Measurements from ENCODE around the gene PSME1.
"Not testable (repeated sequence)": the region's sequence is repeated elsewhere in the genome, so short reads cannot be mapped to it uniquely, and the experiment has no call there.

DNA sequence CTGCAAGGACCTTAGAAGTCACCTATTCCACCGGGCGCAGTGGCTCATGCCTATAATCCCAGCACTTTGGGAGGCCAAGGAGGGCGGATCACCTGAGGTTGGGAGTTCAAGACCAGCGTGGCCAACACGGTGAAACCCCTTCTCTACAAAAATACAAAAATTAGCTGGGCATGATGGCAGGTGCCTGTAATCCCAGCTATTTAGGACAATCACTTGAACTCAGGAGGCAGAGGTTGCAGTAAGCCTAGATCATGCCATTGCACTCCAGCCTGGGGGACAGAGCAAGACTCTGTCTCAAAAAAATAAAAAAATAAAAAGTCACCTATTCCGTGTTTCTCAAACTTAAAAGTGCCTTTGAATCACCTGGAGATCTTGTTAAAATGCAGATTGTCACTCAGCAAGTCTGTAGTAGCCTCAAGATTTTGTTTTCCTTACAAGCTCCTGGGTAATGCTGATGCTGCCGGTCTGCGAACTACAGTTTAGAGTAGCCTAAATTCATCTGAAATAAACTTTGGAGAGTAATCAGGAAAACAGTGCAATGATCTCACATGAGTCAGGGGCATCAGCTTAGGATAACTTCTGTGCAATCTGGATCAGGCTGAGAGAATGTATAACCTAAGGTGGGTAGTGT, 30.3 kb upstream of the PSME1 start:
- TF ChIP-seq, protein P1, sequence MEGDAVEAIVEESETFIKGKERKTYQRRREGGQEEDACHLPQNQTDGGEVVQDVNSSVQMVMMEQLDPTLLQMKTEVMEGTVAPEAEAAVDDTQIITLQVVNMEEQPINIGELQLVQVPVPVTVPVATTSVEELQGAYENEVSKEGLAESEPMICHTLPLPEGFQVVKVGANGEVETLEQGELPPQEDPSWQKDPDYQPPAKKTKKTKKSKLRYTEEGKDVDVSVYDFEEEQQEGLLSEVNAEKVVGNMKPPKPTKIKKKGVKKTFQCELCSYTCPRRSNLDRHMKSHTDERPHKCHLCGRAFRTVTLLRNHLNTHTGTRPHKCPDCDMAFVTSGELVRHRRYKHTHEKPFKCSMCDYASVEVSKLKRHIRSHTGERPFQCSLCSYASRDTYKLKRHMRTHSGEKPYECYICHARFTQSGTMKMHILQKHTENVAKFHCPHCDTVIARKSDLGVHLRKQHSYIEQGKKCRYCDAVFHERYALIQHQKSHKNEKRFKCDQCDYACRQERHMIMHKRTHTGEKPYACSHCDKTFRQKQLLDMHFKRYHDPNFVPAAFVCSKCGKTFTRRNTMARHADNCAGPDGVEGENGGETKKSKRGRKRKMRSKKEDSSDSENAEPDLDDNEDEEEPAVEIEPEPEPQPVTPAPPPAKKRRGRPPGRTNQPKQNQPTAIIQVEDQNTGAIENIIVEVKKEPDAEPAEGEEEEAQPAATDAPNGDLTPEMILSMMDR (IDR thresholded peaks at IDR 0.05) = not testable (repeated sequence)
- TF ChIP-seq POLR2A (IDR thresholded peaks at IDR 0.05) = not testable (repeated sequence)
